ENCODE measurements around the gene RNF166. TPM values are rescaled to one million over a fixed set of nuclear protein-coding genes. Genes with fewer than 3 reads are reported as not detected.

RNF166 gene
- total and polyA plus RNA-seq, 4 donors, result 6.5 to 9.1 (median 7.6) TPM

DNA sequence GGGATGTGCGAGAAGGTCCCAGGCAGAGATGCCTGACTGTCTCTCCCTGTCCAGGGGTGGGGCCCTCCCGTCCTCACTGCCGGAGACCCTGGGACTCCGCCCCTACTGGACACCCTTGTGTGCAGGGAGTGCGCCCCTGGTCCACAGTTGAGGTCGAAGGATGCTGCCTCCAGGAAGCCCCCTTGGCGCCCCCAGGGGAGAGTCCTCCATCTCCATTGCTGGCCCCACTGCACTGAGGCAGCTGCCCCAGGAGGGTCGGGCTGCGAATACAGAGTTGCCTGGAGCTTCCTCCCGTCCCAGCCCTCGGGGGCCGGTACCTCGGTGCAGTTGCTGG lies 26.7 kb upstream of the RNF166 start:
- no peak overlapping the region for H3K4me3 ChIP-seq (ENCODE audit: low read depth in 1 of 3, low read length in 3 of 3)
- H3K27ac ChIP-seq (ENCODE audit: low read depth in 1 of 2, low read length in 2 of 2), result no peak overlapping the region
- H3K9me3 ChIP-seq (ENCODE audit: control insufficient read depth in 4 of 4, low read length in 3 of 4), result no peaks in the 10 kb centered on the region
- peaks cover 0 to 2% (median under 1%) of the 10 kb centered on the region in 4 donors for H3K4me1 ChIP-seq (ENCODE audit: control insufficient read depth in 4 of 4, insufficient read depth in 4 of 4, low read length in 3 of 4)
- TF ChIP-seq CTCF (IDR thresholded peaks at IDR 0.05; ENCODE audit: low read depth, low read length, missing input control) (no peak), HNF4G (IDR thresholded peaks at IDR 0.05) (no peak), YY1 (IDR thresholded peaks at IDR 0.05) (no peak), FOXA1 (IDR thresholded peaks at IDR 0.05) (no peak), SP1 (IDR thresholded peaks at IDR 0.05) (no peak), RXRA (IDR thresholded peaks at IDR 0.05) (no peak), TAF1 (conservative IDR thresholded peaks at IDR 0.05) (no peak), GABPA (IDR thresholded peaks at IDR 0.05 in 1 of 2, conservative IDR thresholded peaks at IDR 0.05 in 1 of 2) (no peak), JUND (IDR thresholded peaks at IDR 0.05) (no peak), MAX (IDR thresholded peaks at IDR 0.05) (no peak)
- TF ChIP-seq, protein P1, sequence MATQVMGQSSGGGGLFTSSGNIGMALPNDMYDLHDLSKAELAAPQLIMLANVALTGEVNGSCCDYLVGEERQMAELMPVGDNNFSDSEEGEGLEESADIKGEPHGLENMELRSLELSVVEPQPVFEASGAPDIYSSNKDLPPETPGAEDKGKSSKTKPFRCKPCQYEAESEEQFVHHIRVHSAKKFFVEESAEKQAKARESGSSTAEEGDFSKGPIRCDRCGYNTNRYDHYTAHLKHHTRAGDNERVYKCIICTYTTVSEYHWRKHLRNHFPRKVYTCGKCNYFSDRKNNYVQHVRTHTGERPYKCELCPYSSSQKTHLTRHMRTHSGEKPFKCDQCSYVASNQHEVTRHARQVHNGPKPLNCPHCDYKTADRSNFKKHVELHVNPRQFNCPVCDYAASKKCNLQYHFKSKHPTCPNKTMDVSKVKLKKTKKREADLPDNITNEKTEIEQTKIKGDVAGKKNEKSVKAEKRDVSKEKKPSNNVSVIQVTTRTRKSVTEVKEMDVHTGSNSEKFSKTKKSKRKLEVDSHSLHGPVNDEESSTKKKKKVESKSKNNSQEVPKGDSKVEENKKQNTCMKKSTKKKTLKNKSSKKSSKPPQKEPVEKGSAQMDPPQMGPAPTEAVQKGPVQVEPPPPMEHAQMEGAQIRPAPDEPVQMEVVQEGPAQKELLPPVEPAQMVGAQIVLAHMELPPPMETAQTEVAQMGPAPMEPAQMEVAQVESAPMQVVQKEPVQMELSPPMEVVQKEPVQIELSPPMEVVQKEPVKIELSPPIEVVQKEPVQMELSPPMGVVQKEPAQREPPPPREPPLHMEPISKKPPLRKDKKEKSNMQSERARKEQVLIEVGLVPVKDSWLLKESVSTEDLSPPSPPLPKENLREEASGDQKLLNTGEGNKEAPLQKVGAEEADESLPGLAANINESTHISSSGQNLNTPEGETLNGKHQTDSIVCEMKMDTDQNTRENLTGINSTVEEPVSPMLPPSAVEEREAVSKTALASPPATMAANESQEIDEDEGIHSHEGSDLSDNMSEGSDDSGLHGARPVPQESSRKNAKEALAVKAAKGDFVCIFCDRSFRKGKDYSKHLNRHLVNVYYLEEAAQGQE (IDR thresholded peaks at IDR 0.05), result no peak
- no peak for DNase-seq (ENCODE audit: low spot score)
- 93% methylated on average over 13 of the region's 13 CpGs for WGBS
- no peak overlapping the region for H3K9ac ChIP-seq (ENCODE audit: low read depth in 1 of 2, low read length in 2 of 2)
- H3K36me3 ChIP-seq (ENCODE audit: control insufficient read depth in 4 of 4, insufficient read depth in 3 of 4, low read depth in 1 of 4, low read length in 3 of 4), result peaks cover 4 to 45% (median 19%) of the 10 kb centered on the region in 4 donors
- no peaks in the 10 kb centered on the region for H3K27me3 ChIP-seq (ENCODE audit: control insufficient read depth in 4 of 4, insufficient read depth in 4 of 4, low read length in 3 of 4)

DNA sequence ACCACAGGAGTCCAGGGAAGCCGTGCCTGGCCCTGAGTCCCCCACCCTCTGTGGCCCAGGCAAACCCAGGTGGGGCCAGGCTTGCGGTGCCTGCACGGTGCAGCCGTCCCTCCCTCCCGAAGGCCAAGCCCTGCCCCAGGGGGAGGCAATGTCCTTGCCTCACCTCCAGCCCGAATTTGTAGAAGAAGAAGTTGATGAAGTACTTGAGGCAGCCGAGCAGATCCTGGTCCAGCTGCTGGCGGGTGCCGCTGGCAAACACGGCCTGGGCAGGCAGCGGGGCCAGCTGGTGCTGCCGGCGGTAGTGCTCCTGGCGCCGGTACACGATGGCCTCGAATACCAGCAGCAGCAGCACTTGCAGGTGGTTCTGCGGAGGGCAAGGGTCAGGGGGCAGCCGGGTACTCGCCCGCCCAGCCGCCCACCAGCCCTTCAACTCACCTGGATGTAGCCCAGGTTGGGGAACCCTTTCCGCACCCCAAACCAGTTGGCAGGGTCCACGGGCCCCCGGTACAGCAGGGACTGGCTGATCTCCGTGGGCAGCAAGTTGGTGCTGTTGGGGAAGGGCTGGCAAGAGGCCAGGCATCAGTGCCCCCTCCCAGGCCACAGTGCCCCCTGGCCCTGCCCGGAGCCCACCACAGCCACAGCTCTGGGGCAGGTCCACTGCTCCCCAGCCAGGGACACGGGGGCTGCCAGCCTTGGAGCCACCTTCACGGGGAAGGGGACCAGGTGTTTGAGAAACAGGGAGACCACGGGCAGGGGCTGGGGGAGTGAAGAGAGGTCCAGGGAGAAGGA lies 26.2 kb upstream of the RNF166 start:
- no peak for DNase-seq (ENCODE audit: low spot score)
- H3K9ac ChIP-seq (ENCODE audit: low read depth in 1 of 2, low read length in 2 of 2), result no peak overlapping the region
- H3K27me3 ChIP-seq (ENCODE audit: control insufficient read depth in 4 of 4, insufficient read depth in 4 of 4, low read length in 3 of 4), result no peaks in the 10 kb centered on the region
- 82% methylated on average over 30 of the region's 30 CpGs for WGBS
- no peak overlapping the region for H3K27ac ChIP-seq (ENCODE audit: low read depth in 1 of 2, low read length in 2 of 2)
- H3K9me3 ChIP-seq (ENCODE audit: control insufficient read depth in 4 of 4, low read length in 3 of 4), result no peaks in the 10 kb centered on the region
- peaks cover 4 to 50% (median 19%) of the 10 kb centered on the region in 4 donors for H3K36me3 ChIP-seq (ENCODE audit: control insufficient read depth in 4 of 4, insufficient read depth in 3 of 4, low read depth in 1 of 4, low read length in 3 of 4)
- no peaks in the 10 kb centered on the region for H3K4me1 ChIP-seq (ENCODE audit: control insufficient read depth in 4 of 4, insufficient read depth in 4 of 4, low read length in 3 of 4)
- no peak overlapping the region for H3K4me3 ChIP-seq (ENCODE audit: low read depth in 1 of 3, low read length in 3 of 3)
- TF ChIP-seq RAD21 (IDR thresholded peaks at IDR 0.05) (no peak), EGR1 (IDR thresholded peaks at IDR 0.05; ENCODE audit: low read depth in 2 of 2) (no peak), HNF4A (conservative IDR thresholded peaks at IDR 0.05) (no peak), FOXA2 (IDR thresholded peaks at IDR 0.05) (no peak), ZBTB33 (IDR thresholded peaks at IDR 0.05) (no peak), SP1 (IDR thresholded peaks at IDR 0.05) (no peak), YY1 (IDR thresholded peaks at IDR 0.05) (no peak), HNF4G (IDR thresholded peaks at IDR 0.05) (no peak), RXRA (IDR thresholded peaks at IDR 0.05) (no peak), GABPA (IDR thresholded peaks at IDR 0.05 in 1 of 2, conservative IDR thresholded peaks at IDR 0.05 in 1 of 2) (no peak), MAX (IDR thresholded peaks at IDR 0.05) (no peak), CTCF (IDR thresholded peaks at IDR 0.05; ENCODE audit: low read depth, low read length, missing input control) (no peak), TAF1 (conservative IDR thresholded peaks at IDR 0.05) (no peak), JUND (IDR thresholded peaks at IDR 0.05) (no peak)
- TF ChIP-seq, protein P1 (IDR thresholded peaks at IDR 0.05), result no peak
